HepG2 (cell line): Measurements from ENCODE around the gene HSPA14. TPM values are rescaled to one million over a fixed set of nuclear protein-coding genes. Genes with fewer than 3 reads are reported as not detected.

Experiments used
- AKAP8 ChIP-seq: sonication (generic); formaldehyde crosslinking; IDR thresholded peaks from 2 replicates; pipeline ENCODE4 v1.5.1; 2020; ENCODE audit warnings: mild to moderate bottlenecking, missing genetic modification reagents
- CHCHD3 ChIP-seq: sonication (generic); formaldehyde crosslinking; IDR thresholded peaks from 2 replicates; pipeline ENCODE4 v1.8.0; 2022; ENCODE audit warnings: mild to moderate bottlenecking, missing genetic modification reagents, moderate library complexity
- GTF2F1 ChIP-seq: fragments of 150-350 bp; IDR thresholded peaks from 2 replicates; pipeline ENCODE4 v1.6.1; 2014; ENCODE audit warnings: low read length
- SALL2 ChIP-seq: sonication (generic); formaldehyde crosslinking; IDR thresholded peaks from 2 replicates; pipeline ENCODE4 v1.8.1; 2023; ENCODE audit warnings: mild to moderate bottlenecking, missing genetic modification reagents, inconsistent platforms
- SP2 ChIP-seq: sonication (generic); formaldehyde crosslinking; IDR thresholded peaks from 2 replicates; pipeline ENCODE4 v1.5.1; 2020; ENCODE audit warnings: mild to moderate bottlenecking, missing genetic modification reagents
- ZMYM3 ChIP-seq: sonication (generic); formaldehyde crosslinking; IDR thresholded peaks from 2 replicates; pipeline ENCODE4 v1.5.1; 2020; ENCODE audit warnings: mild to moderate bottlenecking, missing genetic modification reagents
- ZNF12 ChIP-seq: sonication (generic); formaldehyde crosslinking; IDR thresholded peaks from 2 replicates; pipeline ENCODE4 v1.5.0; 2020; ENCODE audit warnings: missing genetic modification reagents
- ZNF451 ChIP-seq: sonication (generic); formaldehyde crosslinking; IDR thresholded peaks from 2 replicates; pipeline ENCODE4 v1.5.0; 2020; ENCODE audit warnings: mild to moderate bottlenecking, missing genetic modification reagents
- ZNF570 ChIP-seq: sonication (generic); formaldehyde crosslinking; IDR thresholded peaks from 2 replicates; pipeline ENCODE4 v1.4.0; 2020; ENCODE audit warnings: mild to moderate bottlenecking, missing genetic modification reagents, borderline replicate concordance
- ZNF619 ChIP-seq: sonication (generic); formaldehyde crosslinking; IDR thresholded peaks from 2 replicates; pipeline ENCODE4 v1.4.0; 2020; ENCODE audit warnings: mild to moderate bottlenecking, missing genetic modification reagents
- ZNF704 ChIP-seq: sonication (generic); formaldehyde crosslinking; IDR thresholded peaks from 2 replicates; pipeline ENCODE4 v1.8.1; 2023; ENCODE audit warnings: mild to moderate bottlenecking, inconsistent platforms, moderate library complexity, missing genetic modification reagents, borderline replicate concordance
- ZSCAN30 ChIP-seq: sonication (generic); formaldehyde crosslinking; IDR thresholded peaks from 2 replicates; pipeline ENCODE4 v1.5.0; 2020; ENCODE audit warnings: mild to moderate bottlenecking, missing genetic modification reagents
- polyA plus RNA-seq, 8 experiments: library from polyadenylated mRNA; depleted of rRNA in 3 of 8; stranded (reverse) in 7 of 8; unstranded in 1 of 8; fragments of >200 nt; fragmentation: Illumina TruSeq in 4 of 8; extraction: Trizol in 4 of 8; gene quantifications; 2 replicates each; pipeline versions ENCODE4 v1.2.1 to v1.2.3, GENCODE V29; 2011 to 2016; ENCODE audit warnings: low read depth in 4 of 8, missing spikeins in 1 of 8, mixed read lengths in 1 of 8; ENCODE audit not compliant: insufficient read depth in 1 of 8
- total RNA-seq, 5 experiments: library from RNA; depleted of rRNA; stranded (reverse); fragments of >200 nt; fragmentation: Illumina TruSeq; extraction: Trizol; gene quantifications; 2 replicates each; pipeline ENCODE4 v1.2.3, GENCODE V29; 2016; ENCODE audit warnings: low read depth in 1 of 5
- TF ChIP-seq, protein P1 (sequence below): sonication (generic); formaldehyde crosslinking; conservative IDR thresholded peaks from 2 replicates; pipeline ENCODE4 v1.4.0; 2020; ENCODE audit warnings: missing genetic modification reagents
- TF ChIP-seq, protein P2 (sequence below): sonication (generic); formaldehyde crosslinking; IDR thresholded peaks from 2 replicates; pipeline ENCODE4 v1.5.1; 2020; ENCODE audit warnings: missing genetic modification reagents, mild to moderate bottlenecking, borderline replicate concordance
- TF ChIP-seq, protein P3 (sequence below): sonication (generic); formaldehyde crosslinking; conservative IDR thresholded peaks from 2 replicates; pipeline ENCODE4 v1.4.0; 2020; ENCODE audit warnings: mild to moderate bottlenecking, missing genetic modification reagents, moderate library complexity
- TF ChIP-seq, protein P4 (sequence below): sonication (generic); formaldehyde crosslinking; IDR thresholded peaks from 2 replicates; pipeline ENCODE4 v1.8.0; 2022; ENCODE audit warnings: missing genetic modification reagents, mild to moderate bottlenecking, borderline replicate concordance
- TF ChIP-seq, protein P5 (sequence below): sonication (generic); formaldehyde crosslinking; IDR thresholded peaks from 2 replicates; pipeline ENCODE4 v1.5.1; 2020; ENCODE audit warnings: mild to moderate bottlenecking, missing genetic modification reagents, borderline replicate concordance

Gene HSPA14
- total and polyA plus RNA-seq, 2 of the 13 experiments (the other 11 are each of a cell fraction or from before 2014, with no cell fraction given): 10.7 to 29.8 TPM

DNA sequence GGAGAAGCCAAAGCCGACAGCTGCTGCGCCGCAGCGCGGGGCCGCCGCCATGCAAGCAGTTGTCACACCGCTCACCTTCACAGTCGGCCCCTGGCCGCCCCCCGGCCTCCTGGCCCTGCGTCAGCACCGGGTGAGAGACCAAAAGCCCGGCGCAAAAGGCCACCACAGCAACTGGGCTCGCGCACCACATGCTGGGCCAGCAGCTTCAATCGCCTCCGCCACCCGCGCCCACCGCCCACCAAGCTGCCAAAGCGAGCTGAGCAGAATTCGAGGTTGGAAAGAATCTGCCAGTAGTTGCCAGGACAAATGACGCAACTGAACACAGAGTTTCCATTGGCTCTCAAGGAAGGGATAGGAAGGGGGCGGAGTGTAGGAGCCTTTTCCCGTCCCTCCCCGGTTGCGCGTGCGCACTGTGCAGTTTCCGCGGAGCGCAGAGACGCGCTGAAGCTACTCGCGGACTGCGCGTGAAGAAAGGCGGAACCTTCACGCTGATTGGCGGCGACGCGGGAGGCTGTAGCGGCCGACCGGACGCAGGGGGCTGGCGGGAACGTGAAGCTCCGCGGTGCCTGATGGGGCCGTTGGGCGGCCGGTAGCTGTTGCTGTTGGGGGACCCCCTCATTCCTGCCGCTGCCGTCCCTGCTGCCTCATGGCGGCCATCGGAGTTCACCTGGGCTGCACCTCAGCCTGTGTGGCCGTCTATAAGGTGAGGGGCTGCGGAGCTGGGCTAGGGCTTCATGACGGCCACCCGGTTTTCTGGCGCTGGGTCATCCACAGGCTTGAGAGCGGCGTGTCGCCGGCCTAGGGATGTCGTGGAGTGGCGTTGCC, at the start of gene HSPA14, which contains the start of the genes CDNF and MSANTD7 (continued):
- TF ChIP-seq ZNF704 (peak; percentile 66; the same call in 1 of the 2 replicates), SALL2 (CRISPR knock-in tag) (peak; percentile 90), ZSCAN30 (CRISPR knock-in tag) (no peak), ZNF12 (CRISPR knock-in tag) (no peak), AKAP8 (CRISPR knock-in tag) (no peak), GTF2F1 (no peak), ZNF451 (peak; percentile 46; the same call in 1 of the 2 replicates), ZMYM3 (CRISPR knock-in tag) (no peak), ZNF619 (CRISPR knock-in tag) (peak; percentile 89), ZNF570 (CRISPR knock-in tag) (no peak; the same call in 1 of the 2 replicates), CHCHD3 (CRISPR knock-in tag) (no peak), SP2 (CRISPR knock-in tag) (peak; percentile 86)
- TF ChIP-seq, protein P1, sequence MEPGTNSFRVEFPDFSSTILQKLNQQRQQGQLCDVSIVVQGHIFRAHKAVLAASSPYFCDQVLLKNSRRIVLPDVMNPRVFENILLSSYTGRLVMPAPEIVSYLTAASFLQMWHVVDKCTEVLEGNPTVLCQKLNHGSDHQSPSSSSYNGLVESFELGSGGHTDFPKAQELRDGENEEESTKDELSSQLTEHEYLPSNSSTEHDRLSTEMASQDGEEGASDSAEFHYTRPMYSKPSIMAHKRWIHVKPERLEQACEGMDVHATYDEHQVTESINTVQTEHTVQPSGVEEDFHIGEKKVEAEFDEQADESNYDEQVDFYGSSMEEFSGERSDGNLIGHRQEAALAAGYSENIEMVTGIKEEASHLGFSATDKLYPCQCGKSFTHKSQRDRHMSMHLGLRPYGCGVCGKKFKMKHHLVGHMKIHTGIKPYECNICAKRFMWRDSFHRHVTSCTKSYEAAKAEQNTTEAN (CRISPR knock-in tag): no peak
- TF ChIP-seq, protein P2, sequence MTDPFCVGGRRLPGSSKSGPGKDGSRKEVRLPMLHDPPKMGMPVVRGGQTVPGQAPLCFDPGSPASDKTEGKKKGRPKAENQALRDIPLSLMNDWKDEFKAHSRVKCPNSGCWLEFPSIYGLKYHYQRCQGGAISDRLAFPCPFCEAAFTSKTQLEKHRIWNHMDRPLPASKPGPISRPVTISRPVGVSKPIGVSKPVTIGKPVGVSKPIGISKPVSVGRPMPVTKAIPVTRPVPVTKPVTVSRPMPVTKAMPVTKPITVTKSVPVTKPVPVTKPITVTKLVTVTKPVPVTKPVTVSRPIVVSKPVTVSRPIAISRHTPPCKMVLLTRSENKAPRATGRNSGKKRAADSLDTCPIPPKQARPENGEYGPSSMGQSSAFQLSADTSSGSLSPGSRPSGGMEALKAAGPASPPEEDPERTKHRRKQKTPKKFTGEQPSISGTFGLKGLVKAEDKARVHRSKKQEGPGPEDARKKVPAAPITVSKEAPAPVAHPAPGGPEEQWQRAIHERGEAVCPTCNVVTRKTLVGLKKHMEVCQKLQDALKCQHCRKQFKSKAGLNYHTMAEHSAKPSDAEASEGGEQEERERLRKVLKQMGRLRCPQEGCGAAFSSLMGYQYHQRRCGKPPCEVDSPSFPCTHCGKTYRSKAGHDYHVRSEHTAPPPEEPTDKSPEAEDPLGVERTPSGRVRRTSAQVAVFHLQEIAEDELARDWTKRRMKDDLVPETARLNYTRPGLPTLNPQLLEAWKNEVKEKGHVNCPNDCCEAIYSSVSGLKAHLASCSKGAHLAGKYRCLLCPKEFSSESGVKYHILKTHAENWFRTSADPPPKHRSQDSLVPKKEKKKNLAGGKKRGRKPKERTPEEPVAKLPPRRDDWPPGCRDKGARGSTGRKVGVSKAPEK (CRISPR knock-in tag): no peak
- TF ChIP-seq, protein P3, sequence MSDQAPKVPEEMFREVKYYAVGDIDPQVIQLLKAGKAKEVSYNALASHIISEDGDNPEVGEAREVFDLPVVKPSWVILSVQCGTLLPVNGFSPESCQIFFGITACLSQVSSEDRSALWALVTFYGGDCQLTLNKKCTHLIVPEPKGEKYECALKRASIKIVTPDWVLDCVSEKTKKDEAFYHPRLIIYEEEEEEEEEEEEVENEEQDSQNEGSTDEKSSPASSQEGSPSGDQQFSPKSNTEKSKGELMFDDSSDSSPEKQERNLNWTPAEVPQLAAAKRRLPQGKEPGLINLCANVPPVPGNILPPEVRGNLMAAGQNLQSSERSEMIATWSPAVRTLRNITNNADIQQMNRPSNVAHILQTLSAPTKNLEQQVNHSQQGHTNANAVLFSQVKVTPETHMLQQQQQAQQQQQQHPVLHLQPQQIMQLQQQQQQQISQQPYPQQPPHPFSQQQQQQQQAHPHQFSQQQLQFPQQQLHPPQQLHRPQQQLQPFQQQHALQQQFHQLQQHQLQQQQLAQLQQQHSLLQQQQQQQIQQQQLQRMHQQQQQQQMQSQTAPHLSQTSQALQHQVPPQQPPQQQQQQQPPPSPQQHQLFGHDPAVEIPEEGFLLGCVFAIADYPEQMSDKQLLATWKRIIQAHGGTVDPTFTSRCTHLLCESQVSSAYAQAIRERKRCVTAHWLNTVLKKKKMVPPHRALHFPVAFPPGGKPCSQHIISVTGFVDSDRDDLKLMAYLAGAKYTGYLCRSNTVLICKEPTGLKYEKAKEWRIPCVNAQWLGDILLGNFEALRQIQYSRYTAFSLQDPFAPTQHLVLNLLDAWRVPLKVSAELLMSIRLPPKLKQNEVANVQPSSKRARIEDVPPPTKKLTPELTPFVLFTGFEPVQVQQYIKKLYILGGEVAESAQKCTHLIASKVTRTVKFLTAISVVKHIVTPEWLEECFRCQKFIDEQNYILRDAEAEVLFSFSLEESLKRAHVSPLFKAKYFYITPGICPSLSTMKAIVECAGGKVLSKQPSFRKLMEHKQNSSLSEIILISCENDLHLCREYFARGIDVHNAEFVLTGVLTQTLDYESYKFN (CRISPR knock-in tag): peak; percentile 12; the same call in 1 of the 2 replicates
- TF ChIP-seq, protein P4, sequence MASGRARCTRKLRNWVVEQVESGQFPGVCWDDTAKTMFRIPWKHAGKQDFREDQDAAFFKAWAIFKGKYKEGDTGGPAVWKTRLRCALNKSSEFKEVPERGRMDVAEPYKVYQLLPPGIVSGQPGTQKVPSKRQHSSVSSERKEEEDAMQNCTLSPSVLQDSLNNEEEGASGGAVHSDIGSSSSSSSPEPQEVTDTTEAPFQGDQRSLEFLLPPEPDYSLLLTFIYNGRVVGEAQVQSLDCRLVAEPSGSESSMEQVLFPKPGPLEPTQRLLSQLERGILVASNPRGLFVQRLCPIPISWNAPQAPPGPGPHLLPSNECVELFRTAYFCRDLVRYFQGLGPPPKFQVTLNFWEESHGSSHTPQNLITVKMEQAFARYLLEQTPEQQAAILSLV (CRISPR knock-in tag): no peak
- TF ChIP-seq, protein P5, sequence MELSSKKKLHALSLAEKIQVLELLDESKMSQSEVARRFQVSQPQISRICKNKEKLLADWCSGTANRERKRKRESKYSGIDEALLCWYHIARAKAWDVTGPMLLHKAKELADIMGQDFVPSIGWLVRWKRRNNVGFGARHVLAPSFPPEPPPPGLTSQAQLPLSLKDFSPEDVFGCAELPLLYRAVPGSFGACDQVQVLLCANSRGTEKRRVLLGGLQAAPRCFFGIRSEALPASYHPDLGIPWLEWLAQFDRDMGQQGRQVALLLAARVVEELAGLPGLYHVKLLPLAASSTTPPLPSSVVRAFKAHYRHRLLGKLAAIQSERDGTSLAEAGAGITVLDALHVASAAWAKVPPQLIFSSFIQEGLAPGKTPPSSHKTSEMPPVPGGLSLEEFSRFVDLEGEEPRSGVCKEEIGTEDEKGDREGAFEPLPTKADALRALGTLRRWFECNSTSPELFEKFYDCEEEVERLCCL (CRISPR knock-in tag): no peak
